IMR-90 (cell line): ENCODE results near the gene ZNF555.

Source experiments
- CEBPB ChIP-seq: IDR thresholded peaks from 2 replicates; pipeline ENCODE4 v1.6.1; 2012; ENCODE audit warnings: low read depth, low read length, improper control_type of control experiment
- CHD1 ChIP-seq: IDR thresholded peaks from 2 replicates; pipeline ENCODE4 v1.6.1; 2012; ENCODE audit warnings: low read depth, low read length, improper control_type of control experiment
- FOS ChIP-seq: fragments of 150-350 bp; IDR thresholded peaks from 2 replicates; pipeline ENCODE4 v1.6.1; 2016; ENCODE audit warnings: low read depth, low read length
- MAZ ChIP-seq: IDR thresholded peaks from 2 replicates; pipeline ENCODE4 v1.6.1; 2012; ENCODE audit warnings: low read depth, mild to moderate bottlenecking, low read length, improper control_type of control experiment, moderate library complexity, borderline replicate concordance
- MXI1 ChIP-seq: IDR thresholded peaks from 2 replicates; pipeline ENCODE4 v1.6.1; 2012; ENCODE audit warnings: low read depth, mild to moderate bottlenecking, low read length, moderate library complexity, borderline replicate concordance
- POLR2A ChIP-seq: IDR thresholded peaks from 2 replicates; pipeline ENCODE4 v1.6.1; 2012; ENCODE audit warnings: mild to moderate bottlenecking, low read depth, low read length
- RAD21 ChIP-seq: IDR thresholded peaks from 2 replicates; pipeline ENCODE4 v1.6.1; 2012; ENCODE audit warnings: low read length, improper control_type of control experiment
- RCOR1 ChIP-seq: IDR thresholded peaks from 2 replicates; pipeline ENCODE4 v1.6.1; 2012; ENCODE audit warnings: mild to moderate bottlenecking, low read length, improper control_type of control experiment; ENCODE audit not compliant: insufficient replicate concordance
- RFX5 ChIP-seq: IDR thresholded peaks from 2 replicates; pipeline ENCODE4 v1.8.0; 2012; ENCODE audit warnings: low read depth, mild to moderate bottlenecking, low read length, moderate library complexity
- TF ChIP-seq, protein P1 (sequence below): conservative IDR thresholded peaks from 2 replicates; pipeline ENCODE4 v1.5.1; 2012; ENCODE audit warnings: mild to moderate bottlenecking, low read depth, low read length, improper control_type of control experiment
- TF ChIP-seq, protein P2 (sequence below): fragments of 150-350 bp; IDR thresholded peaks from 2 replicates; pipeline ENCODE4 v1.6.1; 2017; ENCODE audit warnings: mild to moderate bottlenecking, antibody characterized with exemption, low read length, low read depth

- TF ChIP-seq, protein P1, sequence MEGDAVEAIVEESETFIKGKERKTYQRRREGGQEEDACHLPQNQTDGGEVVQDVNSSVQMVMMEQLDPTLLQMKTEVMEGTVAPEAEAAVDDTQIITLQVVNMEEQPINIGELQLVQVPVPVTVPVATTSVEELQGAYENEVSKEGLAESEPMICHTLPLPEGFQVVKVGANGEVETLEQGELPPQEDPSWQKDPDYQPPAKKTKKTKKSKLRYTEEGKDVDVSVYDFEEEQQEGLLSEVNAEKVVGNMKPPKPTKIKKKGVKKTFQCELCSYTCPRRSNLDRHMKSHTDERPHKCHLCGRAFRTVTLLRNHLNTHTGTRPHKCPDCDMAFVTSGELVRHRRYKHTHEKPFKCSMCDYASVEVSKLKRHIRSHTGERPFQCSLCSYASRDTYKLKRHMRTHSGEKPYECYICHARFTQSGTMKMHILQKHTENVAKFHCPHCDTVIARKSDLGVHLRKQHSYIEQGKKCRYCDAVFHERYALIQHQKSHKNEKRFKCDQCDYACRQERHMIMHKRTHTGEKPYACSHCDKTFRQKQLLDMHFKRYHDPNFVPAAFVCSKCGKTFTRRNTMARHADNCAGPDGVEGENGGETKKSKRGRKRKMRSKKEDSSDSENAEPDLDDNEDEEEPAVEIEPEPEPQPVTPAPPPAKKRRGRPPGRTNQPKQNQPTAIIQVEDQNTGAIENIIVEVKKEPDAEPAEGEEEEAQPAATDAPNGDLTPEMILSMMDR, result no peak
- TF ChIP-seq POLR2A, result no peak
- TF ChIP-seq CEBPB, result no peak
- no peak for TF ChIP-seq CHD1
- TF ChIP-seq, protein P2, sequence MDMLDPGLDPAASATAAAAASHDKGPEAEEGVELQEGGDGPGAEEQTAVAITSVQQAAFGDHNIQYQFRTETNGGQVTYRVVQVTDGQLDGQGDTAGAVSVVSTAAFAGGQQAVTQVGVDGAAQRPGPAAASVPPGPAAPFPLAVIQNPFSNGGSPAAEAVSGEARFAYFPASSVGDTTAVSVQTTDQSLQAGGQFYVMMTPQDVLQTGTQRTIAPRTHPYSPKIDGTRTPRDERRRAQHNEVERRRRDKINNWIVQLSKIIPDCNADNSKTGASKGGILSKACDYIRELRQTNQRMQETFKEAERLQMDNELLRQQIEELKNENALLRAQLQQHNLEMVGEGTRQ, result no peak
- no peak for TF ChIP-seq MXI1
- TF ChIP-seq RAD21, result no peak
- no peak for TF ChIP-seq MAZ
- no peak for TF ChIP-seq RFX5
- no peak for TF ChIP-seq FOS
- TF ChIP-seq RCOR1, result no peak
These were observed 31.7 kb upstream of the ZNF555 start for GRCh38 chr19:2809387-2810140.
